GM21529 (cell line): ENCODE measurements around the gene TBX2.

Source experiments
- ATAC-seq: cut with Tn5 transposase; IDR thresholded peaks from one replicate; pipeline ENCODE4 v1.9.1; 2021; ENCODE audit not compliant: unreplicated experiment

Gene TBX2

GRCh38 chr17:61412143-61412859 is 12.7 kb downstream of the TBX2 start:
- peak; percentile 60 for ATAC-seq

GRCh38 chr17:61412860-61413660 is 13.4 kb downstream of the TBX2 start:
- no peak for ATAC-seq

GRCh38 chr17:61413661-61414126 is 14.1 kb downstream of the TBX2 start:
- ATAC-seq, result no peak

GRCh38 chr17:61414141-61414935 is 14.7 kb downstream of the TBX2 start:
- ATAC-seq, result no peak

- no peak for ATAC-seq
Measured at GRCh38 chr17:61414936-61415251, 15.3 kb downstream of the TBX2 start.

GRCh38 chr17:61415374-61416210 is 15.9 kb downstream of the TBX2 start:
- ATAC-seq, result no peak

- no peak for ATAC-seq
Measured at GRCh38 chr17:61416211-61416539, 16.5 kb downstream of the TBX2 start.

GRCh38 chr17:61416540-61417363 is 17.1 kb downstream of the TBX2 start:
- peak; percentile 43 for ATAC-seq

- no peak for ATAC-seq
Measured at GRCh38 chr17:61418449-61418848, 18.8 kb downstream of the TBX2 start.

- no peak for ATAC-seq
Measured at GRCh38 chr17:61419496-61420046, 19.9 kb downstream of the TBX2 start.

- ATAC-seq, result no peak
Measured at GRCh38 chr17:61420052-61420451, 20.4 kb downstream of the TBX2 start.

GRCh38 chr17:61420745-61421398 is 21.2 kb downstream of the TBX2 start:
- ATAC-seq, result no peak

- no peak for ATAC-seq
Measured at GRCh38 chr17:61421460-61421859, 21.8 kb downstream of the TBX2 start.

- no peak for ATAC-seq
Measured at GRCh38 chr17:61422116-61422799, 22.6 kb downstream of the TBX2 start.

- ATAC-seq, result no peak
Measured at GRCh38 chr17:61422869-61423268, 23.2 kb downstream of the TBX2 start.

GRCh38 chr17:61423967-61424649 is 24.5 kb downstream of the TBX2 start:
- ATAC-seq, result no peak

- no peak for ATAC-seq
Measured at GRCh38 chr17:61425682-61426481, 26.2 kb downstream of the TBX2 start.
